Gastrocnemius medialis (tissue), 4 donors: ENCODE measurements around the gene THBS4. TPM values are rescaled to one million over a fixed set of nuclear protein-coding genes. Genes with fewer than 3 reads are reported as not detected.

Experiments
- ATAC-seq, 2 donors: fragments of 150-250 bp; one replicate each; pipeline ENCODE4 v1.9.1; 2016
- DNase-seq, 2 donors: peaks; one replicate each; pipeline ENCODE4 v3.0.0-alpha.2; 2019
- H3K27ac ChIP-seq, 4 donors: fragments of 200-600 bp; sonication (generic); 1 replicate in 1 of 4; 2 replicates in 3 of 4; pipeline ENCODE4 v1.5.1; 2016 to 2018; ENCODE audit warnings: mild to moderate bottlenecking in 2 of 4, moderate library complexity in 1 of 4
- H3K27me3 ChIP-seq, 3 donors: fragments of 200-600 bp; sonication (generic) in 2 of 3; 1 replicate in 1 of 3; 2 replicates in 2 of 3; pipeline versions ENCODE4 v1.5.1 to v1.6.0; 2016 to 2019; ENCODE audit warnings: mild to moderate bottlenecking in 1 of 3, moderate library complexity in 1 of 3
- H3K36me3 ChIP-seq, 2 donors: fragments of 200-600 bp; sonication (generic) in 1 of 2; one replicate each; pipeline ENCODE4 v1.5.1; 2017 to 2018
- H3K4me1 ChIP-seq, 2 donors: fragments of 200-600 bp; sonication (generic) in 1 of 2; one replicate each; pipeline ENCODE4 v1.5.1; 2016 to 2017; ENCODE audit warnings: mild to moderate bottlenecking in 2 of 2
- H3K4me3 ChIP-seq, 4 donors: fragments of 200-600 bp; sonication (generic) in 3 of 4; 1 replicate in 1 of 4; 2 replicates in 3 of 4; pipeline ENCODE4 v1.5.1; 2016 to 2019; ENCODE audit warnings: mild to moderate bottlenecking in 2 of 4
- H3K9me3 ChIP-seq, 3 donors: fragments of 200-600 bp; sonication (generic) in 2 of 3; 1 replicate in 1 of 3; 2 replicates in 2 of 3; pipeline ENCODE4 v1.5.1; 2016 to 2019
- CTCF ChIP-seq, 5 experiments: fragments of 450-650 bp in 3 of 5; fragments of 200-600 bp in 2 of 5; sonication (generic) in 2 of 5; IDR thresholded peaks in 4 of 5; conservative IDR thresholded peaks in 1 of 5; 1 replicate in 4 of 5; 2 replicates in 1 of 5; pipeline ENCODE4 v1.5.1; 2016 to 2019; ENCODE audit warnings: antibody characterized with exemption in 5 of 5, mild to moderate bottlenecking in 3 of 5, moderate library complexity in 3 of 5
- POLR2A ChIP-seq, 2 donors: fragments of 450-650 bp; IDR thresholded peaks; one replicate each; pipeline ENCODE4 v1.6.1; 2017; ENCODE audit warnings: antibody characterized with exemption in 2 of 2, mild to moderate bottlenecking in 2 of 2, moderate library complexity in 2 of 2
- in situ Hi-C, 4 donors: fragments of 200-750 bp; cut with MboI; loops; one replicate each; pipeline versions ENCODE4 v1.15.0 to v1.8.0; 2017; ENCODE audit warnings: low sequenced_read_pairs in 4 of 4
- intact Hi-C: fragments of 100-400 bp; cut with DNase I; formaldehyde crosslinking; loops from one replicate; pipeline ENCODE4 v1.15.1; 2023; ENCODE audit warnings: low total_unique reads
- total RNA-seq, 4 donors: library from RNA; depleted of rRNA; stranded (reverse); fragments of >200 nt; gene quantifications; one replicate each; pipeline versions ENCODE4 v1.1.0 to v1.2.3, GENCODE V29; 2016

THBS4 gene
- total RNA-seq, 4 donors from 2014 or later = 23.3 to 336 (median 38.4) TPM

GRCh38 chr5:80070338-80071056, 35.3 kb downstream of the THBS4 start:
- Histone ChIP-seq H3K4me3 (no peak overlapping the region), H3K36me3 (no peaks in the 10 kb centered on the region), H3K4me1 (no peaks in the 10 kb centered on the region), H3K9me3 (no peaks in the 10 kb centered on the region), H3K27me3 (no peaks in the 10 kb centered on the region), H3K27ac (peak overlapping the region in 2 of 4 donors; percentile 21 to 48)
- in situ Hi-C loops (no loop called here), intact Hi-C loops (no loop called here)
- ATAC-seq (no peak), DNase-seq (no peak)
- TF ChIP-seq CTCF (IDR thresholded peaks at IDR 0.05 in 4 of 5, conservative IDR thresholded peaks at IDR 0.05 in 1 of 5) (no peak), POLR2A (IDR thresholded peaks at IDR 0.05) (no peak)

GRCh38 chr5:80071510-80072021, 36.4 kb downstream of the THBS4 start:
- DNase-seq (no peak), ATAC-seq (no peak)
- no peak for TF ChIP-seq POLR2A (IDR thresholded peaks at IDR 0.05)
- TF ChIP-seq CTCF (IDR thresholded peaks at IDR 0.05 in 4 of 5, conservative IDR thresholded peaks at IDR 0.05 in 1 of 5) = no peak
- Histone ChIP-seq H3K36me3 (no peaks in the 10 kb centered on the region), H3K4me3 (no peak overlapping the region), H3K9me3 (no peaks in the 10 kb centered on the region), H3K27ac (no peak overlapping the region), H3K27me3 (no peaks in the 10 kb centered on the region), H3K4me1 (no peaks in the 10 kb centered on the region)
- in situ Hi-C loops = no loop called here
- intact Hi-C loops = no loop called here

GRCh38 chr5:80072103-80073073, 37.2 kb downstream of the THBS4 start:
- in situ Hi-C loops = no loop called here

More at GRCh38 chr5:80072103-80073073, 37.2 kb downstream of the THBS4 start:
- DNase-seq (no peak), ATAC-seq (no peak)
- Histone ChIP-seq H3K27ac (no peak overlapping the region), H3K4me1 (no peaks in the 10 kb centered on the region), H3K4me3 (no peak overlapping the region), H3K36me3 (peaks cover 0 to 3% of the 10 kb centered on the region in 2 donors), H3K9me3 (no peaks in the 10 kb centered on the region), H3K27me3 (no peaks in the 10 kb centered on the region)
- intact Hi-C loops = no loop called here
- TF ChIP-seq CTCF (IDR thresholded peaks at IDR 0.05 in 4 of 5, conservative IDR thresholded peaks at IDR 0.05 in 1 of 5) = no peak
- no peak for TF ChIP-seq POLR2A (IDR thresholded peaks at IDR 0.05)
